Measurements from ENCODE around the gene PPARG.

GRCh38 chr3:12483872-12484197, 195.0 kb downstream of the PPARG start:
- no peak for TF ChIP-seq CTCF (IDR thresholded peaks at IDR 0.05; ENCODE audit: extremely low read depth in 1 of 2, insufficient read depth in 1 of 2, low read depth in 1 of 2, low read length in 2 of 2)
- TF ChIP-seq EZH2 (IDR thresholded peaks at IDR 0.05; ENCODE audit: borderline replicate concordance, low read depth, low read length, severe bottlenecking), result no peak
- TF ChIP-seq POLR2A (IDR thresholded peaks at IDR 0.05; ENCODE audit: low read depth, low read length), result no peak
- no peak for TF ChIP-seq FOS (IDR thresholded peaks at IDR 0.05; ENCODE audit: borderline replicate concordance, insufficient read depth, low read length)
- TF ChIP-seq JUN (IDR thresholded peaks at IDR 0.05; ENCODE audit: borderline replicate concordance, insufficient read depth, insufficient read length, low read depth), result no peak

All from endothelial cell of umbilical vein (primary cell).